ENCODE results near the gene EBLN1.

EBLN1 gene

GRCh38 chr10:22252224-22252800, 34.5 kb upstream of the EBLN1 start:
- peak overlapping the region; percentile 72 for H3K27ac ChIP-seq
- no peak for TF ChIP-seq CTCF (conservative IDR thresholded peaks at IDR 0.05)
- TF ChIP-seq ZFX (IDR thresholded peaks at IDR 0.05): peak; percentile 61

GRCh38 chr10:22251751-22252223, 34.0 kb upstream of the EBLN1 start:
- H3K27ac ChIP-seq: peak overlapping the region; percentile 72
- TF ChIP-seq CTCF (conservative IDR thresholded peaks at IDR 0.05): no peak
- no peak for TF ChIP-seq ZFX (IDR thresholded peaks at IDR 0.05)

GRCh38 chr10:22250897-22251660, 33.3 kb upstream of the EBLN1 start:
- TF ChIP-seq ZFX (IDR thresholded peaks at IDR 0.05) (no peak), CTCF (conservative IDR thresholded peaks at IDR 0.05) (no peak)

GRCh38 chr10:22247636-22248035, 29.8 kb upstream of the EBLN1 start:
- H3K27ac ChIP-seq: no peak overlapping the region
- no peak for TF ChIP-seq CTCF (conservative IDR thresholded peaks at IDR 0.05)
- TF ChIP-seq ZFX (IDR thresholded peaks at IDR 0.05): no peak

More at GRCh38 chr10:22250897-22251660, 33.3 kb upstream of the EBLN1 start:
- H3K27ac ChIP-seq: peak overlapping the region; percentile 72

- TF ChIP-seq CTCF (conservative IDR thresholded peaks at IDR 0.05): no peak
- no peak for TF ChIP-seq ZFX (IDR thresholded peaks at IDR 0.05)
- no peak overlapping the region for H3K27ac ChIP-seq
These were observed 29.0 kb upstream of the EBLN1 start for GRCh38 chr10:22246680-22247391.

GRCh38 chr10:22245567-22245966, 27.8 kb upstream of the EBLN1 start:
- no peak overlapping the region for H3K27ac ChIP-seq
- no peak for TF ChIP-seq ZFX (IDR thresholded peaks at IDR 0.05)
- no peak for TF ChIP-seq CTCF (conservative IDR thresholded peaks at IDR 0.05)

GRCh38 chr10:22244855-22245254, 27.0 kb upstream of the EBLN1 start:
- TF ChIP-seq CTCF (conservative IDR thresholded peaks at IDR 0.05) (no peak), ZFX (IDR thresholded peaks at IDR 0.05) (no peak)
- H3K27ac ChIP-seq: no peak overlapping the region

All from C4-2B (cell line).